Heart right ventricle (tissue), 16 donors: ENCODE measurements around the gene MTURN. TPM values are rescaled to one million over a fixed set of nuclear protein-coding genes. Genes with fewer than 3 reads are reported as not detected.

Experiments used
- ATAC-seq, 8 donors: fragments of 200-7000 bp; cut with Tn5 transposase; one replicate each; pipeline ENCODE4 v1.9.1; 2020; ENCODE audit warnings: mild to moderate bottlenecking in 8 of 8, moderate library complexity in 8 of 8, moderate number of reproducible peaks in 1 of 8
- DNase-seq, 2 donors: peaks; one replicate each; pipeline ENCODE4 v3.0.0-alpha.2; 2020
- H3K27ac ChIP-seq, 10 donors: fragments of 200-600 bp; sonication (generic) in 2 of 10; one replicate each; pipeline versions ENCODE4 v1.5.0 to v1.8.0; 2020 to 2022; ENCODE audit warnings: mild to moderate bottlenecking in 3 of 10
- H3K27me3 ChIP-seq, 7 donors: fragments of 200-600 bp; one replicate each; pipeline ENCODE4 v1.8.0; 2021 to 2022; ENCODE audit warnings: mild to moderate bottlenecking in 2 of 7
- H3K36me3 ChIP-seq, 9 donors: fragments of 200-600 bp; sonication (generic) in 1 of 9; one replicate each; pipeline versions ENCODE4 v1.5.0 to v1.8.0; 2020 to 2022; ENCODE audit warnings: mild to moderate bottlenecking in 2 of 9
- H3K4me1 ChIP-seq, 9 donors: fragments of 200-600 bp; sonication (generic) in 1 of 9; one replicate each; pipeline versions ENCODE4 v1.5.0 to v1.8.0; 2020 to 2022; ENCODE audit warnings: mild to moderate bottlenecking in 4 of 9
- H3K4me3 ChIP-seq, 10 donors: fragments of 200-600 bp; sonication (generic) in 2 of 10; one replicate each; pipeline versions ENCODE4 v1.5.0 to v1.8.0; 2020 to 2022; ENCODE audit warnings: mild to moderate bottlenecking in 7 of 10, moderate library complexity in 2 of 10
- H3K9me3 ChIP-seq, 11 donors: fragments of 200-600 bp in 10 of 11; sonication (generic) in 2 of 11; one replicate each; pipeline versions ENCODE4 v1.5.0 to v1.8.0; 2013 to 2022; ENCODE audit warnings: mild to moderate bottlenecking in 2 of 11, control low read depth in 1 of 11, moderate library complexity in 1 of 11
- WGBS, 2 donors: extraction: QIAGEN DNeasy Blood & Tissue Kit; methylation state at CpG; one replicate each; pipeline ENCODE4 v1.1.7; 2013; ENCODE audit warnings: inconsistent platforms in 1 of 2; 5-methylcytosine and 5-hydroxymethylcytosine counted together
- intact Hi-C, 10 donors: fragments of 100-400 bp; cut with DNase I; formaldehyde crosslinking; loops; one replicate each; pipeline versions ENCODE4 v1.11.1 to v1.14.2; 2022
- polyA plus RNA-seq, 2 donors: library from polyadenylated mRNA; stranded (reverse); fragments of 200-250 nt; gene quantifications; one replicate each; pipeline ENCODE4 v1.2.3, GENCODE V29; 2013
- total RNA-seq, 10 donors: library from RNA; stranded (reverse); fragmentation: NEBNext Ultra II Directional in 3 of 10; extraction: Animal tissue kit (Norgen Biotek cat#: 25700) in 3 of 10; gene quantifications; one replicate each; pipeline versions ENCODE4 v1.2.1 to v1.2.4, GENCODE V29; 2021 to 2023
- TF ChIP-seq, protein P1 (sequence below), 9 donors: fragments of 200-600 bp; sonication (generic) in 2 of 9; IDR thresholded peaks; one replicate each; pipeline versions ENCODE4 v1.5.0 to v1.8.0; 2021 to 2022; ENCODE audit warnings: antibody characterized with exemption in 9 of 9, mild to moderate bottlenecking in 5 of 9, moderate library complexity in 1 of 9
- donor health status: Arrhythmogenic right ventricular cardiomyopathy.
- donor health status: ischemic (EF 13 %, LVEDD 7.1; RV severe dilation, severe dysfunction).
- donor health status: healthy with polysubstance abuse.
- donor health status: DM: no; HTN: yes; CAD: no.
- donor health status: DM: no; HTN: no; CAD: no.
- donor health status: ischemic (EF 25% LVEDD 6.9; RV normal size, moderate dysfunction).
- donor health status: ischemic (EF 25% LVEDD 5.7; RV mildly dilated, moderate dysfunction).
- donor health status: healthy.
- donor health status: DM: yes; HTN: yes; CAD: no.
- donor health status: Ischemic cardiomyopathy.
- donor health status: ischemic (EF 35%, LVEDD 5.7; RV mildly dilated, moderate dysfunction).
- donor health status: nonischemic (EF 11% LVEDD 7.7; RV severe dilation, severe dysfunction).
- donor health status: DM: yes; HTN: yes; CAD: no.
- donor health status: PGD.
- donor health status: ischemic (EF 29% LVEDD 5.4; RV normal size, mild dysfunction).
- donor health status: nonischemic (EF 23%, LVEDD 6.1; RV moderate dilation, normal function).

MTURN gene
- total and polyA plus RNA-seq, 12 donors, result 8.8 to 46.4 (median 29.0) TPM

DNA sequence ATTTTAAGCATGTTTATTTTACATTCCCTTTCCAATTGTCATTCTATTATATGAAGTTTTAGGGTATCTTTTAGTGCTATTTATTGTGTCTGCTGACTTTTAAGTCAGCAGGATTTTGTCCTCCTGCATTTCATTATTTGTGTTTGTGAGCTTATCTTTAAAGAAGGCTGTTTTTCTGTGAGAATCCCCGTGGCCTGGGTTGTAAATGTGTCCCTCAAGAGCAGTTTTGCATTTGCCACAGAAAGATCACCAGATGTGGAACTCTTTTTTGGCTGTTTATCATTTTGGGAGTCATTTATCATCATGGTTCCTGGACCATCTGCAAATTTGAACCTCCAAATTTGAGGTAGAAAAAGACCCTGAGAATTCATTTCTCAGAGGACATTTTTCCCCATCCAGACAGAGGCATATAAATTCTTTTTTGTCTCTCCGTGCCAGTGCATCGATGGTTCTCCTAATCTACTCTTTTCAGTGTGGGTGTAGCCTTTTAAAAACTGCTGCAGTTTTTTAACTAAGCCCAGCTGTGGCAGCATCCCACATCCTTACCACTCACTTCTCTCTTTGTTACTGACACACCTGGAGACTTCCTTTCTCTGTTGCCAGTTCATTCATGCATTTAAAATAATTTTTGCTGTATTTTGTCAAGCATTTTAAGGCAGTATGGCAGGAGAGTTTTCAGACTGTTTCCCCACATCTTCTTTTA lies 20.1 kb upstream of the MTURN start:
- H3K36me3 ChIP-seq, result no peaks in the 10 kb centered on the region
- intact Hi-C loops, result no loop called here
- H3K4me1 ChIP-seq, result peaks cover 0 to 18% (median 7%) of the 10 kb centered on the region in 9 donors
- ATAC-seq (no peak), DNase-seq (no peak)
- no peak overlapping the region for H3K27ac ChIP-seq
- H3K4me3 ChIP-seq, result no peak overlapping the region
- peaks cover 0 to 20% (median 14%) of the 10 kb centered on the region in 11 donors for H3K9me3 ChIP-seq
- WGBS, 2 donors, result 62 to 65% methylated on average over 3 of the region's 3 CpGs
- TF ChIP-seq, protein P1, sequence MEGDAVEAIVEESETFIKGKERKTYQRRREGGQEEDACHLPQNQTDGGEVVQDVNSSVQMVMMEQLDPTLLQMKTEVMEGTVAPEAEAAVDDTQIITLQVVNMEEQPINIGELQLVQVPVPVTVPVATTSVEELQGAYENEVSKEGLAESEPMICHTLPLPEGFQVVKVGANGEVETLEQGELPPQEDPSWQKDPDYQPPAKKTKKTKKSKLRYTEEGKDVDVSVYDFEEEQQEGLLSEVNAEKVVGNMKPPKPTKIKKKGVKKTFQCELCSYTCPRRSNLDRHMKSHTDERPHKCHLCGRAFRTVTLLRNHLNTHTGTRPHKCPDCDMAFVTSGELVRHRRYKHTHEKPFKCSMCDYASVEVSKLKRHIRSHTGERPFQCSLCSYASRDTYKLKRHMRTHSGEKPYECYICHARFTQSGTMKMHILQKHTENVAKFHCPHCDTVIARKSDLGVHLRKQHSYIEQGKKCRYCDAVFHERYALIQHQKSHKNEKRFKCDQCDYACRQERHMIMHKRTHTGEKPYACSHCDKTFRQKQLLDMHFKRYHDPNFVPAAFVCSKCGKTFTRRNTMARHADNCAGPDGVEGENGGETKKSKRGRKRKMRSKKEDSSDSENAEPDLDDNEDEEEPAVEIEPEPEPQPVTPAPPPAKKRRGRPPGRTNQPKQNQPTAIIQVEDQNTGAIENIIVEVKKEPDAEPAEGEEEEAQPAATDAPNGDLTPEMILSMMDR (IDR thresholded peaks at IDR 0.05), result no peak
- H3K27me3 ChIP-seq, result no peaks in the 10 kb centered on the region

DNA sequence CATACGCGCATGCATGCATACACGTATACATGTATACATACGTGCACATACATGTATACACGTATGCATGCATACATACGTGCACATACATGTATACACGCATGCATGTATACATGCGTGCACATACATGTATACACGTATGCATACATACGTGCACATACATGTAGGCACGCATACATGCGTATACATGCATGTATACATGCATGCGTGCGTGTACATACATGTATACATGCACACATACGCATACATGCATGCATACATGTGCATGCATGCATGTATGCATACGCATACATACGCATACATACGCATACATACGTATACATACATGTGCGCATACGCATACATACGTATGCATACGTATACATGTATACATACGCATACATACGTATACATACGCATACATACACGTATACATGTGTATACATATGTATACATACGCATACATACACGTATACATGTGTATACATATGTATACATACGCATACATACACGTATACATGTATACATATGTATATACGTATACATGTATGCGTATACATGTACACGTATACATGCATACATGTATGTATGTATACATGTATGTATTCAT lies 19.0 kb upstream of the MTURN start:
- Histone ChIP-seq H3K4me1 (peaks cover 0 to 18% (median 7%) of the 10 kb centered on the region in 9 donors), H3K27me3 (no peaks in the 10 kb centered on the region), H3K36me3 (no peaks in the 10 kb centered on the region), H3K4me3 (no peak overlapping the region), H3K27ac (peak overlapping the region in 1 of 10 donors; percentile 53), H3K9me3 (peaks cover 0 to 20% (median 14%) of the 10 kb centered on the region in 11 donors)
- no peak for ATAC-seq
- no peak for DNase-seq
- TF ChIP-seq, protein P1 (IDR thresholded peaks at IDR 0.05), result no peak
- 86 to 87% methylated on average over 34 of the region's 34 CpGs for WGBS, 2 donors
- intact Hi-C loops, result no loop called here

DNA sequence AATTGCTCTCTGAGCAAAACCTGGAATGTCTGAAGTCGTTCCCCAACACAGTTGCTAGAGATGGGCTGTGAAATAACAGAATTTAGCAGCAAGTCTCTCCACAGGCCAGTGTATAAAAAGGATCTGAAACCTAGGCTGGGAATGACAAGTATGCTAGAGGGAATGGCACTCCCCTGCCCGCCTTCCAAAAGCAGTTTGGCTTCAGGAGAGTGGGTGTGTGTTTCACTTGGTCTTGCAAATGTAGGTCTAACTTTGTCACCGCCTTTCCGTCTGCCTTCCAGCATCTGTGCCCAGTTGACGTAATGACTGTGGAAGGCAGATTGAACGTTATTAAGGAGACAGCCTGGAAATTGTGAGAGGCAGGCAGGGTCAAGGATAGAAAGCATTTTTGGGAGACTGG lies 18.0 kb upstream of the MTURN start:
- H3K27ac ChIP-seq, result peak overlapping the region in 5 of 10 donors; percentile 27 to 72 (median 58)
- DNase-seq (peak in 1 of 2 donors; percentile 45), ATAC-seq (peak; percentile 58 to 96 (median 84))
- peaks cover 0 to 18% (median 7%) of the 10 kb centered on the region in 9 donors for H3K4me1 ChIP-seq
- H3K4me3 ChIP-seq, result no peak overlapping the region
- no peaks in the 10 kb centered on the region for H3K36me3 ChIP-seq
- intact Hi-C loops, result no loop called here
- H3K9me3 ChIP-seq, result peaks cover 0 to 20% (median 14%) of the 10 kb centered on the region in 11 donors
- H3K27me3 ChIP-seq, result no peaks in the 10 kb centered on the region
- 26 to 38% methylated on average over 6 of the region's 6 CpGs for WGBS, 2 donors
- TF ChIP-seq, protein P1 (IDR thresholded peaks at IDR 0.05), result no peak

DNA sequence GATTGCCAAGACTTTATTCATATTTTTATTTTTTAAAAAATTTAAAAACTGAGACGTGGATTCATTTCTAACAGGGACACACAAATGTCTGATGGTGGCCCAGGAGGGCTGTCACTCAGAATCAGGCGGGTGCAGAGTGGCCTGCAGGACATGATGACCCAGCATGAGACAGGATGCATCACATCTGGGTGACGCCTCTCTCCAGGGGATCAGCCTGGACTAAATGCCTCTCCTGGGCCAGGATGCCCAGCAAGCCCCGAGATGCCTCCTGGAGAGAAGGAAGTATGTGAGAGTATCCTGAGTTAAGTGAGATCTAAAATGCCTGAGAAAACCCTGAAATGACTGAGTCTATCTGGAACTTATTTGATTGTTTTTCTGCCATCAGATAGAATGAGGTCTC lies 16.9 kb upstream of the MTURN start:
- 76 to 78% methylated on average over 4 of the region's 4 CpGs for WGBS, 2 donors
- Histone ChIP-seq H3K36me3 (no peaks in the 10 kb centered on the region), H3K4me1 (peaks cover 0 to 18% (median 7%) of the 10 kb centered on the region in 9 donors), H3K27me3 (no peaks in the 10 kb centered on the region), H3K9me3 (peaks cover 0 to 13% (median 9%) of the 10 kb centered on the region in 11 donors), H3K27ac (no peak overlapping the region), H3K4me3 (no peak overlapping the region)
- TF ChIP-seq, protein P1 (IDR thresholded peaks at IDR 0.05), result no peak
- intact Hi-C loops, result no loop called here
- no peak for ATAC-seq
- DNase-seq, result no peak
